Fibroblast of peridontal ligament (primary cell): ENCODE data around the gene EGFL7.
A peak's percentile ranks its signal among the peaks of the same experiment; 100 is the strongest.

ENCODE experiments used
- DNase-seq: peaks from one replicate; pipeline ENCODE4 v3.0.0-alpha.2; 2010; ENCODE audit errors: extremely low read depth

Gene EGFL7

DNA sequence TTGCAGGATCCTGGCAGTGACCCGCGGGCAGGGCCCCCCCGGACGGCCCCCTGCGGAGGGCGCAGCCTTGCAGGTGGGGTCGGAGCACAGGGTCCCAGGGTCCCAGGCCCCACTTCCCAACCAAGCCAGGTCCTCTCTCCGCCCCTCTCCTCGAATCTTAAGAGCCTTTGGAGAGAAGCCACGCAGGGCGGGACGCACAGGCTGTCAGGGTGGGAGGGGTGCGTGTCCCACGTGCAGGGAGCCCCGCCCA, 18.4 kb upstream of the EGFL7 start:
- peak; percentile 44 for DNase-seq

DNA sequence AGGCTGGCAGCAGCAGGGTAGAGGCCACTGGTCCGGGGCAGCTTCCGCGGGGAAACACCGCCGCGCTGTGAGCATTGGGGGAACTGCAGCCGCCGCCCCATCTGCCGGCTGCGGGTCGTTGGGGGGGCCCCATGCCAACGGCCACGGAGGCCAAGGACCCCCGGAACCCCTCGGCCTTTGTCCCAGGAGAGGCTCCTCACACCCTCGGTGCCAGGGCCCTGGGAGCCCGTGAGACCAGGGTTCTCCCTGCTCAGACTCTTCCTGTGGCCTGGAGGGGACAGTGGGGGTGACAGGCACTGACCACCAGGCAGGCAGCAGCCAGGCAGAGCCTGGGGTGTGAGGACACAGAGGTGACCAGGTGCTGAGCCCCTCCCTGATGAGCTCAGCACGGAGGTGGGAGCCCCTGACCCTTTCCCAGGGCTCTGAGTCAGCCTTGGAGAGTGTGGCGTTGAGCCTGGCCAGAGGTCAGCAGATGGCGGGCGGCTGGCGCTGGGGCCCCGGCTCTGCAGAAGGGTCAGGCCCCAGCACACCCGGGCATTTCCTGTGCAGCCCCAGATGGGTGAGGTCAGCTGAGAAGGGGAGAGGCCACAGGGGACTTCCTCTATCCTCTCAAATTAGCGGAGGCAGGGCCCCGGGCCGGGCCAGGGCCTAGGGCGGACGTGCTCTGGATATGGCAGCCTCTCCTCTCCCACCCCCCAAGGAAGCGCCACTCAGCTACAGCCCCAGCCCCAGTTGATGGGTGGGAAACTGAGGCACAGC, 17.9 kb upstream of the EGFL7 start:
- no peak for DNase-seq

DNA sequence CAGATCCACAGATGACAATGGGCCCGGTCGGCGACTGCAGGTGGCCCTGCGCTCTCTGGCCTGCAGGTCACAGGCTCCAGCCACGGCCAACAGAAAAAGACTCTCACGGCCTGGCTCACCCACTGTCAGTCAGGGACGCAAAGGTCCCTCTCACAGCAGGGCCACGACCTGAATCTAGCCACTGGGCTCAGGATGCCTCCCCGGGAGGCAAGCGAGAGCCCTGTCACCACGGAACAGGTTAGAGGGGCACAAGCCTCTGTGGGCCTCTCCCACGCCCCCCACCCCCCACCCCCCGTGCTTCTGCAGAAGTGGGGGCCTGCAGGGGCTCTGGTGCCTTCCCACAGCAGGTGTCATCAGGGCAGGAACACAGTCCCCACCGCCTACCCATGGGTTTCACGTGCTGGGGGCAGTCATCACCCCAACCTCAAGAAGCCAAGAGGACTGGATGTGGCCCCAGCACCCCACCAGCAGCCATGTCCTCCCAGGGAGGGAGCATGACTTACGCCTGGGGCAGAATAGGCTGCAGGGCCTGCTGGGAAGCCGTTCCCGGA, 17.3 kb upstream of the EGFL7 start:
- no peak for DNase-seq

DNA sequence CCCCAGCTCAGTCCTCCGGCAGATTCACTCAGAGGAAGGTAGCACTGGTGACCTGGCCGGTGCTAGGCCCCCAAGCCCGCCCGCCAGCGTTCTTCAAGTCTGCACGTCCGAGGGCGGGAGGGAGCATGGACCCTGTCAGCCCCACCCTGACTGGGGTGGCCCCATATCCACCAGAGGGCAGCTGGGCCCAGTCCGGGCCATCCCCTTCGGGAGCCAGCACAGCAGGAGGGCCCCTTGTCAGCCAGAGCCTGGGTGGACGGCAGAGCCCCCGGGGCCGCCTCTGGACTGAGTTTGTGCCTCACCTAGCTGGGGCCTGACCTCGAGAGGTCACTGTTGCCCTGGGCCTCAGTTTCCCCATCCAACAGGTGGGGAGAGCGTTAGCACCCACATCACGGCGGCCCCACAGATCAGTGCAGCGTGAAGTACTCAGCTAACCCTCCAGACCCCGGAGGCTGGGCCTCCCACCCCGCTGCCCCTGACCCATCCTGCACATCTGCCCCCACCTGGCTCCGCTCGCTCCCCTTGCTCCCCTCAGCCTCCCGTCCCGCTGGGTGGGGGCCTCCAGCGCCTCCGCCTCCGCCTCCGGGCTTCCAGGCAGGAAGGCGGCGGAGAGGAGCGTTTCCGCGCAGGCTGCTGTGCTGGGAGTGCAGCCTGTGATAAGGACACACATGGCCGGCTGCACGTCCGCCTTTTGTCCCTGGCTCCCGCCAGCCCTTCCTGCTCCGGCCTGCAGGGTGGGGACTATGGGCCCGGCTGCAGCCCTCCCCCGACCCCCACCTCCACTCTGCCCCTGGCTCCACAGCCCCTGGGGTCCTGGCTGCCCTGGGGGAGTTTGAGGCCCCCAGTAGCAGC, 16.6 kb upstream of the EGFL7 start:
- DNase-seq = no peak

DNA sequence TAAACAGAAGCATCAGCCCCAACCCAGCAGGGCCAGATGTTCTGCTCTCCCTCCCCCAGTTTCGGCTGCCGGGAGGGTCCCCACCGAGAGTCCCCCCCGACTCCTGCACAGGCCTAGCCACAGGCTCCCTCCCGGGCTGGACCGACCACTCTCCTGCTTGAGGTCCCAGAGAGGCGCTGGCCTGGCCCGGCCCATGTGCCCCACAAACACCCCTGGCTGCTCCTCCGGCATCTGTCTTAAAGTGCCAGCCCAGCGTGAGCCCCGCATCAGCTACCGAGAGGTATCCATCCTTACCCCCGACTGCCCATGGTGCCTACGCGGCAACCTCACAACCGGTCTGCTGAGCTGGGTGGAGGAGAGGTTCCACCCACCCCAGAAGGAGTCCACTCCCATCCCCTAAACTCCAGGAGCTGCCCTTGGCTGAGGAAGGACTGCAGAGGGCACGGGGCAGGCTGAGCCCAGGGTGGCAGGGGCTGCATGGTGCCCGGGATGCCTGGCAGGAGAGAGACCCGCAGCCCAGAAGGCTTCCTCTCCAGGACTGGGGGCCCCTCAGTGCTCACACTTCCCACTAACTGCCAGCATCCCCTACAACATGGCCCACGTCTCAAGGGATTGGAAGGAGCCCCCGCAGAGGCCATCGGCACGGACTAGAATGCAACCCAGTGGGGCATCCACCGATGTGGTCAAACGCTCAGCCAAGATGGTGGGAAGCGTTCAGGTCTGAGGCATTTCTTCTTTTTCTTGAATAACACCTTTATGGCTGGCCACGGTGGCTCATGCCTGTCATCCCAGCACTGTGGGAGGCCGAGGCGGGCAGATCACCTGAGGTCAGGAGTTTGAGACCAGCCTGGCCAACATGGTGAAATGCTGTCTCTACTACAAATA, 15.6 kb upstream of the EGFL7 start:
- no peak for DNase-seq

DNA sequence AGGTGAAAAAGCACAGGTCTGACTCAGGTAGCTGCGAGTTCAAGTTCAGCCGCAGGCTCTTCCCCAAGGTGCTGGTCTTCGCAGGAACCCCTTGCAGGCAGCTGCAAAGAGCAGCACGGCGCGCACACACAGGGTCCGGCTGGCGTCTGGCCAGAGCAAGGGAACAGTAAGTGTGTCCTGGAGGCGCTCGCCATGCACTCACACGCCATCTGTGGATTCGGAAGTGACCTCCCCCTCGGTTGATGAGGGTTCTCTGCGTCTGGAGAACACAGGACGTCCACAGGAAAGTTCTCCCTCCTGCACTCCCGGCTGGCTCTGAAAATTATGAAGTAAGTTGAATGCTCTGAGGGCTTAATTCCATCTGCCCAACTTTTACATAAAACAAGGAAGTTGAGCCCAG, 14.0 kb upstream of the EGFL7 start:
- no peak for DNase-seq

DNA sequence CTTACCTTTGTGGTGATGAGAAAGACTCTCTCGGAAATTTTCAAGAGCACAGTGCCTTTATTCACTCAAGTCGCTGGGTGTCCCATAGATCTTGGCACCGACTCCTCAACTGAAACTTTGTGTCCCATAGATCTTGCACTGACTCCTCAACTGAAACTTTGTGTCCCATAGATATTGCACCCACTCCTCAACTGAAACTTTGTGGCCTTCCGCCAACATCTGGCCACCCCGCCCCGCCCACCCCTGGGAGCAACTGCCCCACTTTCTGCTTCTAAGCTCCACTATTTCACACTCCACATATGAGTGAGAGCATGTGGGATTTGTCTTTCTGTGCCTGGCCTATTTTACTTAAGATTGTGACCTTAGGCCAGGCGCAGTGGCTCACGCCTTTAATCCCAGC, 12.7 kb upstream of the EGFL7 start:
- no peak for DNase-seq

DNA sequence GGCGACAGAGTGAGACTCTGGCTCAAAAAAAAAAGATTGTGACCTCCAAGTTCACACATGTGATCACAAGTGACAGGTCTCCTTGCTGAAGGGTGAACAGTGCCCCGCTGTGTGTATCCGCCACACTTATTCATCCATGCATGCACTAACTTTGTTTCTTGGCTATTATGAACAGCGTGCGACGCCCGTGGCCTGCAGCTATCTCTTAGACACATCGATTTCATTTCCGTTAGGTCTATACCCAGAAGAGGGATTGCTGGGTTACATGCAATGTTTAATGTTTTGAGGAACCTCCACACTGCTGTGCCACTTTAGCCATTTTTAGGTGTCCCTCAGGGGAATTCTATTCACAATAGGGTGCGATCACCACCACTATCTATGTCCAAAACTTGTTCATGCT, 12.1 kb upstream of the EGFL7 start:
- no peak for DNase-seq

DNA sequence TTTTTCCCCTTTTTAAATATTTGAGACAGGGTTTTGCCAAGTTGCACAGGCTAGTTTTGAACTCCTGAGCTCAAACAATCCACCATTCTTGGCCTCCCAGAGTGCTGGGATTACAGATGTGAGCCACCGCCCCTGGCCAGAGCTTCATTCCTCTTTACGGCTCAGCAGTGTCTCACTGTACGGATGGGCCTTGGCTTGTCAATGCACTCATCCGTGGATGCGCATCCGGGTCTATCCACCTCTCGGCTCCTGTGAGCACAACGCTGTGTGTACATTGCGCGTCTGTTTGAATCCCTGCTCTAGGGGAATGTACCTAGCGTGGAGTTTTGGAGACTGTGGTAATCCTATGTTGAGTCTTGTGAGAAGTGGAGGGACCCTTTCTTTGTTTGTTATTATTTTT, 10.9 kb upstream of the EGFL7 start:
- no peak for DNase-seq

DNA sequence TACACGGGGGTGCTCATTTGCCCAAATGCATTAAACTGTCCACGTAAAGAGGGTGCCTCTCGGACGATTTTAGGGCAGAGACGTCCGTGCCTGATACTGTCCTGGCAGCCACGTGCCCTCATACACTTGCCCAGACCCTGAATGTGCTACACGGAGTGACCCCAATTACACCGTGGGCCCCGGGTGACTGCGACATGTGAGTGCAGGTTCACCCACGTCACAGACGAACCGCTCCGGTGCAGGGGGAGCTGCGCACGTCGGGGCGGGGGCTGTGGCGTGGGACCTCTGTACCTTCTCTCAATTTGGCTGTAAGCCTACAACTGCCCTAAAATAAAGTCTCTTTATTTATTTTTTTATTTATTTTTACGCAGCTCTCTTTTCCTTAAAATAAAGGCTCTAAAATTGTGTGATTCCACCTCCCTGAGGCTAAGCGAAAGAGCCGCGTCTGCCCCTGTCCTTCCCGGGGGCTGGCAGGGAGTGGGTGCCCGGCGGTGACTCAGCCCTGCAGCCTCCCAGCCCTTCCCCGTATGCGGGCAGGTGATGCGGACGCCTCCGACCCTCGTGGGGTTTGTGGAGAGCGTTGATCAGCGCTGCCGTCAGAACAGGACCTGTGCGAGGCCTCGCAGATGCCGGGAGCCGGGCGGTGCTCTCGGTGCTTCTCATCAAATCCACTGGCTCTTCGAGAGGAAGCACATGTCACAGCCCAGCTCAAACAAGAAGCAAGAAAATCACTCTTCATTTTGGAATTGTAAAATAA, 9.2 kb upstream of the EGFL7 start:
- no peak for DNase-seq

DNA sequence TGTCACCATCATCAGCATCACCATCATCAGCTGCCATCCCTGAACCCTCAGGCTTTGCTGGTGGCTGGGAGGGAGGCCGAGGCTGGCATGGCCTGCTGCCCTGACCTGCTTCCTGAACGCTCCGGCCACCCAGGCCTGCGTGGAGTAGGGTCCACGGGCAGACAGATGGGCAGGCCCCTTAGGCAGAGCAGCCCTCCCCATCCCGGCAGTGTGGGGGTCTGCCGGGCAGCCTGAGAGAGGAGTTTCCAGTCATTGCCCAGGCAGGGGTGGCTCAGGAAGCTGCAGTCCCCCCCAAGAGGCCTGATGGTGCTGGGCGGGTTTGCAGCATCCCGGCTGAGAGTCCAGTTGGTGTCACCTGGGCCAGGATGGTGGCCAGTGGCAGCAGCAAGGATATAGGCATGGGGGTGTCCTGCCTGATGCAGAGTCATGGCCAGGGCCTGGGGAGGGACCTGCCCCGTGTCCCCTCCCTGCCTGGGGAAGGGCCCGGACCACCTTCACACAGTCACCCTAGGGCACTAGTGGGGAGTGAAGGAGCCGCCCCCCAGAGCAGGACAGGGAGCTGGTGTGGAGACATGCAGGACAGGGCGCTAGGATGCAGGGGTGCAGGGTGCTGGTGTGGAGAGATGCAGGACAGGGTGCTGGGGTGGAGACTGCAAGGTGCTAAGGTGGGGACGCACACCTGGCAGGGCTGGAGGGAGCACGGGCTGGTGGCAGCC, 7.7 kb upstream of the EGFL7 start:
- no peak for DNase-seq

DNA sequence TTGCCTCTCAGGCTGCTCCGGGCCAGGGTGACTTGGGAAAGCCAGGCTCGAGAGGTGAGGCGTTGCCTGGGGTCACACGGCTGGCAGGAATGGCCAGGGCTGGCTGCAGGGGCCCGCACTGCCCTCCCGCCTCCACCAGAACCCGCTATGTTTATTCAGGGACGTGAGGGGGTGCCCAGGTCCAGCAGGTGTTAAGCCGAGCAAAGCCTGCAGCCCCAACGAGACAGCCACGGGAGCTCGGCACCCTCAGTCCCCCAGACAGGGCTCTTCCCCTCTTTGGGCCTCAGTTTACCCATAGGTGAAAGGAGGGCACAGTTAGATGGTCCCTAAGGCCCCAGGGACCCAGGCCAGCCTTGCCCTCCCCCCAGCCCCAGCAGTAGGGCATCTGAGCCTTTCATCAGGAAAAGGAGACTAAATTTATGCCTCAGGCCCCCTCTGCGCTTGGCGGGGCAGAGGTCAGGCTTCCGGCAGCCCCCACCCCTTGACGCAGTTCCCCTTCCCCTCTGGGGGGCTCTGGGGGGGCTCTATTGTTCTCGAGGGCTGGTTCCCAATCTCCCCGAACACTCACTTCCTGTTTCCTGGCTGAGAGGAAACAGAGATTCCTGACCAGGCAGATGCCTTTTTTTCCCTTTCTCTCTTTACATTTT, 7.1 kb upstream of the EGFL7 start:
- no peak for DNase-seq

DNA sequence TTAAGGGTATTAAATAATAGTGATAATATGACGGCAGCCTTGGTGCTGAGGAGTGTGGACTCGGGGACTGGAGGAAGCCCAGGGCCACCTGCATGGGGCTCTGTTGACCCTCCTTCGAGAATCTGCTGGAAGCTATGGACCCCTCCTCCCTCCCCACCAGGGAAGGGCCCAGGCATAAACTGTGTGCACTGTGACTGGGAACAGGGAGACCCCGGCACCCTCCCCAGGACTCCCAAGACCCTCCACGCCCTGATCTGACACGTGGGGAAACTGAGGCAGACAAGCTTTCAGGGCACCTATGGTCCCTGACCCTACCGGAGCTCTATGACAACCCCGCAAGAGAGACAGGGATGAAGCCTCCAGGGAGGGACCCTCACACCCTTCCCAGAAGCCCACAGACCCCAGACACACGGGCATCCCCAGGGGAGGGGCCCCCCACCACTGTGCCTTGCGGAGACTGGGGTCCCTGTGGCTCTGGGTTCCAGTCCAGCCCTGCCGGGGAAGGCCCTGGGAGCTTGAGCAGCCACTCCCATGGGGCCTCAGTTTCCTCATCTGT, 6.5 kb upstream of the EGFL7 start:
- no peak for DNase-seq

DNA sequence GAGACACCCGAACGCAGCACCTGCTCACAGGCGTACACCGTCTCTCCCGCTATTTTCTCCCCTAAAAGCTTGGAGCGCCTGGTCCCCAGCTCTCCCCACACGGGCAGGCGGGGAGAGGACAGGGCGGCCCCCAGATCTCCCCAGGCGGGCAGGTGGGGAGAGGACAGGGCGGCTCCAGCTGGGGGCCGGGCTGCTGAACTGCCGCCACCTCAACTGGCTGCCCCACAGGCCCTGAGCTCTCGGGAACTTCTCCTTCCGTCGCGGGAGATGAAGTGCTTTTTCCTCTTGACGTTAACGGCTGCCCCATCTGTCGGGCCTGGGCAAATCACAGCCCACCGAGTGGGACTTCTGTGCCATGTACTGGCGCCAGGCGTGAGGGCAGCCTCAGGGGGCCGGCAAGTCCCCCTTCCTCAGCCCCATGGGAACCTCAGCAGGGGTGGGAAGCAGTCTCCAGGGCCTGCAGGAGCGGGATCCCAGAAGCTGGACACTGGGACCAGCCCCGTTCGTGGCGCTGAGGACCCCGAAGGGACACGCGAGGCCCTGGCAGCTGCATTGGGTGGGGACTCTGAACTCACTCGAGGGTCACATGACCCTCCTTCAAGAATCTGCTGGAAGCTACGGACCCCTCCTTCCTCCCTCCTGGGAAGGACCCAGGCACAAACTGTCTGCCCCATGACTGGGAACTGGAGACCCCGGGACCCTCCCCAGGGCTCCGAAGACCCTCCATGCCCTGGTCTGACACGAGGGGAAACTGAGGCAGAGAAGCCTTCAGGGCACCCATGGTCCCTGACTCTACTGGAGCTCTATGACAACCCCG, 5.7 kb upstream of the EGFL7 start:
- no peak for DNase-seq

DNA sequence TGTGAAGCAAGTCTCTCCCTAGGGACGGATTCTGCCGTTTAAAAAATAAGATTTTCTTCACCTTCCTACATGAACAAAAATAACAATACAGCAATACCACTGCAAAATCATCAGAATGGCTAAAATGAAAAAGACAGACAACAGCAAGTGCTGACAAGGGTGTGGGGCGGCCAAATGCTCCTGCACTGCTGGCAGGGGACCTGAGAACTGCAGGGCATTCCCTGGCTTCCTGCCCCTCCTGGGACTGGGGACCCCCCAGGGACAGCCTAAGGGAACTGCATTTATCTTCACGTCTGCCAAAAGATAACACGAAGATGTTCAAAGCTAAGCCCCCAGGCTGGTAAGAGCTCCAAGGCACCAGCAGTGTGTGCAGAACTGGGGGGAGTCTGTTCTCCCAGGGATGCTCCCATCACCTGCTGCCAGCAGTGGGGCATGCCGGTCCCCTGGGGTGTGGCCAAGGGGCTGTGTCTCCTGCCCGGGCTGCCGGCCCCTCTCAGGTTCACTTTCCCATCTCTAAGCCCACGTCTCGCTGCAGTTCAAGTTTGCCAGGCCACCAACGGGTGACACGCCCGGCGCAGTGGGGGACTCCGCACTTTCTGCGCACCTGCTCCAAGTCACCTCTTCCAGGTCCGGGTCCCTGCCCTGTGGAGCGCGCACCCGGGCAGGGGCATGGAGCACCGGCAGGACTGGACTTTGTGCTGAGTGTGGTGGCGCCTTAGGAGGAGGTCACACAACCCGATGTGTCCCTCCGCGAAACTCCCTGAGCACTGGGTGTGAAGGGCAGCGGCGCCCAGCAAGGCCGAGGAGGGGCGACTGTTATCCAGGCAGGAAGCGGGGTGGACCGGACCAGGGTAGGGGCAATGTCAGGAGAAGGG, 4.5 kb upstream of the EGFL7 start:
- DNase-seq = no peak

DNA sequence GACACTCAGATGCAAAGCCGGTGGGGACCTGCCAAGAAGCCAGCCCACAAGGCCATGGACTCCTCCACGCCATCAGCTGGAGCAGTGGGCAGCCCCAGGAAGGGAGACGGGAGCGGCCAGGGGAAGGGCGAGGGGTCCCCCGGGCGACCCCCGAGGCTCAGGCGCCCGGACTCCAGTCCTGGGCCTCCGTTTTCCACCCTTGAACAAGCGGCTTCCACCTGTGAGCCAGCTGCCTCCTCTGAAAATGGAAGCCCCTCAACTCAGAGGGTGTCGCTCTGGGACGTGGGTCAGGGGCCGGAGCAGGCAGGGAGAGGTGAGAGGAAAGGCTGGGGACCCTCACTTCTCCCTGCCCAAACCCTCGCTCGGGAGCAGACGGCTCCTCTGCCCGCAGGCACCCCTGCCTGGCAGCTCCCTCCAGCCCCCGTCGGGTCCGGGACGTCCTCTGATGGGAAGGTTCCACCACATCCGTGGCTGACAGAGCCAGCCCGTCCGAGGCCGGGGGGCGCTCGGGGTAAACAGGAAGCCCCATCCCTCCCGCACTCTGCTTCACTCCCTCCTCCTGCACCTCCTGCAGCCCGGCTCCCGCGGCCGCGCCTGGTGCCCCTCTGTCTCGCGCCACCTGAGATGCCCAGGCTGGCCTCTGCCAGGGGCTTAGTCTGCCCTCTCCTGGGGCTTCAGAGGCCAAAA, 3.7 kb upstream of the EGFL7 start:
- DNase-seq = no peak
